GM18507 (cell line): Measurements from ENCODE around the gene FOXJ3.
A peak's percentile ranks its signal among the peaks of the same experiment; 100 is the strongest.

ENCODE experiments used
- DNase-seq: peaks from one replicate; pipeline ENCODE4 v3.0.0; 2011; ENCODE audit warnings: low read depth; ENCODE audit not compliant: insufficient read length; ENCODE audit errors: extremely low spot score
- FAIRE-seq: peaks from 2 replicates; lab custom pipeline; 2011; peaks lifted over from hg19 to GRCh38; lab: Jason Lieb, UNC

Gene FOXJ3

GRCh38 chr1:42335050-42335808 is at the start of gene FOXJ3:
TSS of gene FOXJ3 (minus strand) at chr1:42335235. CDS start at chr1:42311093, 24,142 bp downstream.
- peak; percentile 91 for DNase-seq
- peak; percentile 75 for FAIRE-seq

DNA sequence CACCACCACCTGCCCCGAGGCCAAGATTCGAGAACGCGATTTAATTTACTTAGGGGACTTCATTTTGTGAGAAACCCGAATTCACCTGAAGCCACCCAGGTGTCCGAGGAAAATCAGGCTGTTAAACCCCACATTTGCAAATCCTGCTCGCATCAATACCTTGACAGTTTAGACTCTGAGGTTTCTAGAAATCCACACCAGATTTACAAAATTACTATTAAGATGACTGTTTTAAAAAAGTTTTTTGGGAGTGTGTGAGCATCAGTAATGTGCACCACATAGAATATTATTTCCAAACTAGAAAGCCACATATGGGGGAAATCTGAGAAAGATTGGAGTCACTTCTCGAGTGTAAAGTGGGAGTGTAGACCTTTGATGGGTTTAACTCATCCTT is 46.2 kb upstream of the FOXJ3 start:
- DNase-seq (no peak), FAIRE-seq (no peak)

DNA sequence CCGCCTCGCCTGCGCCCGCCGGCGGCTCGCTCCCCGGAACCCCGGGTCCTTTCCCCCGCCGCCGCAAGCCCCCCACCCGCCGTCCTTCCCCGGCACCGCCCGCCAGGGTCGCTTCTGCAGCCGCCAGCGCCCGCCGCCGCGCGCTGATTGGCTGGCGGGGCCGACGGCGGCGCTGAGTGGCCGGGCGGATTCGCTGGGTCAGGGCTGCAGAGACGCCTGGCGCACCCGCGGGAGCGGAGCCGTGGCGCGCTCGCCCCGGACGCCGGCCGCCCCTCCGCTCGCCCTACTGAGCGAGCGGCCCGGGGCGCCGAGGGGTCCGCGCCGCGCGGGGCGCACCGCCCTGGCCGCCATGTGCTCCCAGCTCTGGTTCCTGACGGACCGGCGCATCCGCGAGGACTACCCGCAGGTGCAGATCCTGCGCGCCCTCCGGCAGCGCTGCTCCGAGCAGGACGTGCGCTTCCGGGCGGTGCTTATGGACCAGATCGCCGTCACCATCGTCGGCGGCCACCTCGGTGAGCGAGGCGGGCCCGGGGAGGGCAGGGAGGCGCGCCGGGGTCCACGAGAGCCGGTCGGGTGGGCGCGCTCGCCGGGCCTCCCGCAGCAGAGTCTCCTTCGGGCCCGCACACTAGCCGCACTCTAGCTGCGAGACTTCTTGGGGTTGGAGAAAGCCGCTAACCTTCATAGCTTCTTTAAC is 45.7 kb upstream of the FOXJ3 start, which contains the start of gene RIMKLA:
Gene RIMKLA, plus strand, starts transcription at position 207 of the 694 bp plus-strand sequence. Its CDS starts 143 bp downstream, at position 350.
- DNase-seq (peak; percentile 86), FAIRE-seq (peak; percentile 41)

GRCh38 chr1:42379794-42380585 is 45.0 kb upstream of the FOXJ3 start:
- FAIRE-seq: no peak
- no peak for DNase-seq

DNA sequence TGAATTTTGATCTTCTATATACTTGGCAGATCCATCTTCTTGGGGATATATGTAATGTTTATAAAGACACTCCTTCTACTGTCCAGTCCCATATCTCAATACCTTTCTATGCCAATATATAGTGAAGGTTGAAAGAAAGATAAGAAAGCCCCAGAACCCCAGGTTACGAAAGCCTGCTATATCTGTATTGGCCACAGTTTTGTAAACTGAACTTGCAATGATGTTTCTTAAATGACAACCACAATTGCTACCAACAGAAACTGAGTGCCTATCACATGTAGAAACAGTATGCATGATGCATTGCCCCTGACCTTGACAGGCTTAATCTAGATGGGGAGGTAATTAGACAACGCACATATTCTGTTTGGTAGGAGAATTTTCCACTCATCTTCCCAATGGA is 37.8 kb upstream of the FOXJ3 start:
- DNase-seq: no peak
- no peak for FAIRE-seq

DNA sequence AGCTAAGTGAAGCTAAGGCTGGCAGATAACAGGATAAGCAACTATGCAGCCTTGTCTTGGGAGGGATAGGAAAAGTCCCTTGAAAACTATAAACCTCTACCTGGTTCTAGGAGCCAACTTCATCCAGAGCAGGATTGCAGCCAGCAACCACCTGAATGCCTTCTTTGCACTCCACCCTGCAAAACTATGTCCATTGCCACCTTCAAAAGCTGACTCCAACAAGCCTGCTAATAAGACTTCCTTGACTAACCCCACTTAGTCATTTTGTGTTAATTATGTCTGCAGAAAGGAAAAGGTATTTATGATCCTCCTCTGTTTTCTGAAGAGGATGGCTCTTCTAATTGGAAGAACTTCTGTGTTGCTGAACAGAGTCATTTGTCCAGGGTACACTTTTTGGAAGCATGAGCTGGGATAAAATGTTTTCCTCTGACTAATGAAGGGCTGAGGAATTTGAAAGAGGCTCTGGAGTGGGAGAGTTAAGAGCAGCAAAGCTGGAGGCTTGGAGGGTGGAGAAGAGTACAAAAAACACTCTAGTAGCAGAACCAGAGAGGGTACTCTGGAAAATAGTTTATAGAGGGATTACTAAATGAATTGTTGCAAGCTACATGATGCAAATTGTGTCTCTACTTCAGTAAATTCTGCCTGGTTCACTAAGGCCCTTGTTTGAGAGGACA is 36.0 kb upstream of the FOXJ3 start:
- DNase-seq (no peak), FAIRE-seq (no peak)

DNA sequence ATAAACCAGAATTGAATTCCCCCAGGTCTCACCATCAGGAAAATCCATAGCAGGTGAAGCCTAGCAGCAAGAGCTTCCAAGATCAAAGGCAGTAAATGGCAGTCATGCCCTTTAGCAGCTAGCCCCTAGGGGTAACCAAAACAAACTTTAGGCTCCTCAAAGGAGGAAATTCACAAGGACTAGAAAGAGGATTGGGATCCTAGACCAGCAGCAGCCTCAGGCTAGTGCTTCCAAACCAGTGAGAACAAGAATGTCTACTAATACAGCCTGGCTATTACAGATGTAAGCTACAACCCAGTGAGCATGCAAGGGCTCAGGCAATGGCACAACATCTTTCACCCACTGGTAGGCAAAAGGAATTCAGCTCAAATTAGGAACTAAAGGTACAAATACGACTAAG is 34.4 kb upstream of the FOXJ3 start:
- FAIRE-seq (no peak), DNase-seq (no peak)

DNA sequence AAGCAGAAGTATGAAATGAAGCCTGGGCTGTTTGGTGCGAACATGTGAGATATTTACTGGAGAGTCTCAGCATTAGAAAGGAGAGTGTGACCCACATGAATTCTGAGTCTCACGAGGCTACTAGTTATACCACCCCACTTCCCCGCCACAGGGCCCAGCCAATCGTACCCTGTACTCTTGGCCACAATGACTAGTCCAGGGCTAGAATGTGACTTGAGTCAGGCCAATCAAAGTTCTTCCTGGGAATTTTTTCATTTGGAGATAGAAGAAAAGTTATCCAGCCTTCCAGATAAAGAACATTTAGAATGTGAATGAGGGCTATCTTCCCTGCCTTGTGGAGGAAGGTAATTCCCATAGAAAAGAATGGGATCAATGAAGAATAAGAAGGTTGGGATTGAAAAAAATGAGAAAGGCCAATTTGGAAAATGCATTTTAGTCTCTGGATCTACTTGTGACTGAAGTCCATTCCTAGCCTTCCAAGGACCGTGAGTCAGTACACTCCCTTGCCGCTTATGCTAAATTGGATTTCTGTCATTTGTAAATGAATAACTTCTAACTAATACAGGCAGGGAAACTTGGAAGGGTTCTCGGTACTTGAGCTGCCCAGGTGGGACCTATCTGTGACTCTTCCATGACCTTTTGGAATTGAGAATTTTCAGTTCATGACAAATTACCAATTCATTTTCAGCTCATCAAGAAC is 33.2 kb upstream of the FOXJ3 start:
- DNase-seq (no peak), FAIRE-seq (no peak)

GRCh38 chr1:42365118-42365517 is 30.1 kb upstream of the FOXJ3 start:
- no peak for FAIRE-seq
- no peak for DNase-seq

DNA sequence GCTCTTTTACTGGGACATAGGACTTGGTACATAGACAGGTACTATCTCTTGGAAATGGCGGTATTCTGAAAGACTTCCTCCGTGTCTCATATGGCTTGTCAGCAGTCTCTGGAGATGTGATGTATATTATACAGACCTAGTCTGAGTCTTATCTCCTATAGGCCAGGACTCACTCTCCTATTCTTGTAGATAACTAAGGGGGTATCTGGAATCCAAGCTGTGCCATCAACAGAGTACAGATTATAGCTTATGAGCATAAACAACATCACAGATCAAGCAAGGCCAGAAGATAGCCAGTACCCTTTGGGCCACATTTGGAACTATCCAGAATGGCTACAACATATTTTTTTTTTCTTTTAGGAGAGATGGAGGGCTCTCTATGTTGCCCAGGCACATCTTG is 29.5 kb upstream of the FOXJ3 start:
- no peak for DNase-seq
- no peak for FAIRE-seq

DNA sequence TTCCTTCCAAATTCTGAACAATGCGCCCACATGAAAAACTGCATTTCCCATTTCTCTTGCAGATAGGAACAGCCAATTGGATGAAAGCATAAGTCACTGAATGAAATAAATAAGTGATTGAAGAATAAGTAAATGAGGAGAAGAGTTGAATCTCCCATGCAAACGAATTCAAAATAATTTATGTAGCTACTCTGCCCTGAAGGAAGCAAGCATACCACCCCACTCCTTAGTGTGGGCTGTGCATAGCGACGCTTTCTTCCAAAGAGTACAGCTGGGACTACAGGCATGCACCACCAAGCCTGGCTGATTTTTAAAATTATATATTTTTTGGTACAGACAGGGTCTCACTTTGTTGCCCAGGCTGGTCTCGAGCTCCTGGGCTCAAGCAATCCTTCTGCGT is 29.1 kb upstream of the FOXJ3 start:
- FAIRE-seq (no peak), DNase-seq (no peak)

- DNase-seq (no peak), FAIRE-seq (no peak)
Measured at GRCh38 chr1:42359466-42359865, 24.4 kb upstream of the FOXJ3 start.

DNA sequence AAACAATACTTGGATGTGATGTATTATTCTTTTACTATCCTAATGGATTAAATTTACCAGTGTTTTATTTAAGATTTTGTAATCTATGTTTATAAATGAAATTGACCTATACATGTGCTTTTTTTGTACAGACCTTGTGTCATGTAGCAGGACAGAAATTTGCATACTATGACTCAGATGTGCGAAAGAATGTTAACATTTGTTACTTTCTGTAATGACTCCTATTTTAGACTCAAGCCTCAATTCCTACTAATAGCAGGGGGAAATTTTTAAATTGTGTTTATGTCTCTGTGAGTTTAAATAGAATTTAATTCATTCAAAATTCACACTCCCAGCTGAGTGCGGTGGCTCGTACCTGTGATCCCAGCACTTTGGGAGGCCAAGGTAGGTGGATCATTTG is 23.8 kb upstream of the FOXJ3 start:
- FAIRE-seq: no peak
- DNase-seq: no peak

- DNase-seq (no peak), FAIRE-seq (peak; percentile 5)
Measured at GRCh38 chr1:42350086-42350485, 15.1 kb upstream of the FOXJ3 start.

GRCh38 chr1:42348498-42348897 is 13.5 kb upstream of the FOXJ3 start:
- DNase-seq: no peak
- FAIRE-seq: no peak

- FAIRE-seq: no peak
Measured at GRCh38 chr1:42343049-42343448, 8.0 kb upstream of the FOXJ3 start.

GRCh38 chr1:42340901-42341300 is 5.9 kb upstream of the FOXJ3 start:
- FAIRE-seq (no peak), DNase-seq (no peak)

More at GRCh38 chr1:42343049-42343448, 8.0 kb upstream of the FOXJ3 start:
- no peak for DNase-seq

- DNase-seq: no peak
Measured at GRCh38 chr1:42340093-42340492, 5.1 kb upstream of the FOXJ3 start.

GRCh38 chr1:42336978-42337377 is 1.9 kb upstream of the FOXJ3 start:
- DNase-seq: no peak
- no peak for FAIRE-seq

More at GRCh38 chr1:42340093-42340492, 5.1 kb upstream of the FOXJ3 start:
- FAIRE-seq: no peak
